Common myeloid progenitor, CD34-positive (primary cell): ENCODE measurements around the gene APOL4. TPM values are rescaled to one million over a fixed set of nuclear protein-coding genes. Genes with fewer than 3 reads are reported as not detected.
A peak's percentile ranks its signal among the peaks of the same experiment; 100 is the strongest.
"Not testable (repeated sequence)": the region's sequence is repeated elsewhere in the genome, so short reads cannot be mapped to it uniquely, and the experiment has no call there.

Experiments used
- CTCF ChIA-PET: fragments of 350-600 bp; sonication (Branson Sonifier 250); formaldehyde crosslinking; loops from one replicate; lab custom pipeline; 2021; ENCODE audit warnings: antibody characterized with exemption; lab: Charles Lee
- POLR2A ChIA-PET: fragments of 350-600 bp; sonication (Branson Sonifier 250); formaldehyde crosslinking; loops from one replicate; lab custom pipeline; 2021; ENCODE audit warnings: antibody characterized with exemption; lab: Charles Lee
- DNase-seq, 3 donors: peaks; one replicate each; pipeline versions ENCODE4 v3.0.0 to v3.0.0-alpha.2; 2013
- H3K27ac ChIP-seq, 2 experiments: 1 replicate in 1 of 2; 2 replicates in 1 of 2; pipeline ENCODE4 v1.7.0; 2013; ENCODE audit warnings: inconsistent platforms in 2 of 2, low read length in 2 of 2, mild to moderate bottlenecking in 2 of 2, low read depth in 1 of 2, moderate library complexity in 1 of 2; ENCODE audit not compliant: severe bottlenecking in 2 of 2, insufficient read depth in 1 of 2, poor library complexity in 1 of 2
- H3K27me3 ChIP-seq, 5 experiments: replicated peaks in 2 of 5; 1 replicate in 3 of 5; 2 replicates in 2 of 5; pipeline versions ENCODE4 v1.6.1 to v1.7.0; 2013; ENCODE audit warnings: low read length in 4 of 5, mild to moderate bottlenecking in 2 of 5, moderate library complexity in 2 of 5, inconsistent platforms in 1 of 5; ENCODE audit not compliant: insufficient read depth in 5 of 5, control insufficient read depth in 4 of 5
- H3K36me3 ChIP-seq, 4 experiments: 1 replicate in 2 of 4; 2 replicates in 2 of 4; pipeline versions ENCODE4 v1.6.1 to v1.7.0; 2013; ENCODE audit warnings: low read length in 3 of 4, control low read depth in 1 of 4, mild to moderate bottlenecking in 1 of 4; ENCODE audit not compliant: control insufficient read depth in 4 of 4, insufficient read depth in 4 of 4
- H3K4me1 ChIP-seq, 4 experiments: 1 replicate in 3 of 4; 2 replicates in 1 of 4; pipeline versions ENCODE4 v1.6.1 to v1.7.1; 2013; ENCODE audit warnings: low read length in 3 of 4, mild to moderate bottlenecking in 3 of 4, control low read depth in 1 of 4, inconsistent platforms in 1 of 4, moderate library complexity in 1 of 4; ENCODE audit not compliant: control insufficient read depth in 4 of 4, insufficient read depth in 4 of 4; ENCODE audit errors: control extremely low read depth in 1 of 4
- H3K4me3 ChIP-seq, 7 experiments: 1 replicate in 4 of 7; 2 replicates in 3 of 7; pipeline versions ENCODE4 v1.5.1 to v1.7.0; 2013; ENCODE audit warnings: mild to moderate bottlenecking in 7 of 7, low read length in 6 of 7, moderate library complexity in 6 of 7, inconsistent platforms in 2 of 7, low read depth in 2 of 7, control low read depth in 1 of 7; ENCODE audit not compliant: insufficient read depth in 4 of 7, control insufficient read depth in 1 of 7; ENCODE audit errors: extremely low read depth in 1 of 7
- H3K9me3 ChIP-seq, 5 experiments: 1 replicate in 4 of 5; 2 replicates in 1 of 5; pipeline versions ENCODE4 v1.6.1 to v1.7.1; 2013; ENCODE audit warnings: low read length in 4 of 5, mild to moderate bottlenecking in 2 of 5, inconsistent platforms in 1 of 5, low read depth in 1 of 5, moderate library complexity in 1 of 5; ENCODE audit not compliant: control insufficient read depth in 4 of 5, insufficient read depth in 2 of 5; ENCODE audit errors: control extremely low read depth in 1 of 5
- WGBS: methylation state at CpG from one replicate; pipeline ENCODE4 v1.1.5; 2013; ENCODE audit not compliant: insufficient coverage; 5-methylcytosine and 5-hydroxymethylcytosine counted together
- polyA plus RNA-seq: library from polyadenylated mRNA; unstranded; fragments of 120-200 nt; gene quantifications from one replicate; pipeline ENCODE4 v1.2.1, GENCODE V29; 2013

Gene APOL4, protein sequence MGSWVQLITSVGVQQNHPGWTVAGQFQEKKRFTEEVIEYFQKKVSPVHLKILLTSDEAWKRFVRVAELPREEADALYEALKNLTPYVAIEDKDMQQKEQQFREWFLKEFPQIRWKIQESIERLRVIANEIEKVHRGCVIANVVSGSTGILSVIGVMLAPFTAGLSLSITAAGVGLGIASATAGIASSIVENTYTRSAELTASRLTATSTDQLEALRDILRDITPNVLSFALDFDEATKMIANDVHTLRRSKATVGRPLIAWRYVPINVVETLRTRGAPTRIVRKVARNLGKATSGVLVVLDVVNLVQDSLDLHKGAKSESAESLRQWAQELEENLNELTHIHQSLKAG
- 2.2 TPM for polyA plus RNA-seq

DNA sequence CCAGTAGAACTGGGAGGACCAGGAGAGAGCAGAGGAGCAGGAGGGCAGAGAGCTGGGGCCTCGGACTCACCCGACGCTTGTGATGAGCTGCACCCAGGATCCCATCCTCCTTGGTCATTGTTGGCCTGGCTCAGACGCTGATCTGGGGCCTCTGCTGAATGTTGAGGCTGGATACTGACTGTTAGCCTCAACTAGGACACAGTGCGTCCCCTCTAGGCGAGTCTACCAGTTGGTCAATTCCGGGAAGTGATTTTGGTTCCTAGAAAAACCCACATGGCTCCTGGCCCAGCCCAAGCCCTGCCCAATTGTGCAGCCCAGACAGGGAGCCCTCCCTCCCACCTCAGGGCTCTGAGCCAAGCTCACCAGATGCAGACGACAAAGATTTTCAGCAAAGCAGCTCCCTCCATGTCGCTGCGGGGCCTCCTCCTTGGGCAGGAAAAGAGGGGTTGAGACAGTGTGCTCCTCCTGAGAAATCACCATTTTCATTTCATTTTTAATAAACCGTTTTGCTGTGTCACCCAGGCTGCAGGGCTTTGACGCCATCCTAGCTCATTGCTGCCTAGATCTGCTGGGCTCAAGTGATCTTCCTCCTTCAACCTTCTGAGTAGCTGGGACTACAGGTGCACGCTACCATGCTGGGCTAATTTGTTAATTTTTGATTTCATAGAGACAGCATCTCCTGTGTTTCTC, at the start of gene APOL4:
TSS of gene APOL4 (minus strand) at position 180 of the 690 bp plus-strand sequence. CDS start at position 105, 75 bp downstream.
- Histone ChIP-seq H3K4me1 (peaks cover 4 to 70% (median 38%) of the 10 kb centered on the region in 4 experiments), H3K27me3 (no peaks in the 10 kb centered on the region)
- CTCF ChIA-PET: interaction anchor here (1.1 to 4.2 kb wide), 5 partner anchors 9 to 84 kb away, joined by 3 to 23 read pairs (median 10); no protein-coding TSS in a partner anchor

DNA sequence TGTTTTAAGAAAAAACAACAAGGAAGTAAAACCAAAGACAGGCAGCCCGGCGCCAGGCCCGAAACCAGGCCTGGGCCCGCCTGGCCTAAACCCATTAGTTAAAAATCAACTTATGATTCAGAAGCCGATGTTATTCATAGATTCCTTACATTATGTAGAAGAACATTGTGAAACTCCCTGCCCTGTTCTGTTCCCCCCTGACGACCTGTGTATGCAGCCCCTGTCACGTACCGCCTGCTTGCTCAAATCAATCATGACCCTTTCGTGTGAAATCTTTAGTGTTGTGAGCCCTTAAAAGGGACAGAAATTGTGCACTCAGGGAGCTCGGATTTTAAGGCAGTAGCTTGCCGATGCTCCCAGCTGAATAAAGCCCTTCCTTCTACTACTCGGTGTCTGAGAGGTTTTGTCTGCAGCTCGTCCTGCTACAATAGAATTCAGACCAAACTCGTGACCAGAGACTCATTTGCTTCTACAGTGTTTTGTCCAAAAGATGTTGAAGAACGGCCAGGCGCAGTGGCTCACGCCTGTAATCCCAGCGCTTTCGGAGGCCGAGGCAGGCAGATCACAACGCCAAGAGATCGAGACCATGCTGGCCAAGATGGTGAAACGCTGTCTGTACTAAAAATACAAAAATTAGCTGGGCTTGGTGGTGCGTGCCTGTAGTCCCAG, 48.8 kb upstream of the APOL4 start:
- H3K4me3 ChIP-seq, H3K27ac ChIP-seq, H3K9me3 ChIP-seq, H3K36me3 ChIP-seq, H3K27me3 ChIP-seq, POLR2A ChIA-PET, DNase-seq: not testable (repeated sequence)
- CTCF ChIA-PET: interaction anchor here (0.8 to 3.7 kb wide), 3 partner anchors 11 to 37 kb away, joined by 3 to 18 read pairs (median 4); partner anchors contain the start of gene APOL2
- WGBS: 99% methylated on average over 20 of the region's 24 CpGs
- peaks cover 0 to 27% (median 24%) of the 10 kb centered on the region in 4 experiments for H3K4me1 ChIP-seq

More for the DNA sequence above, at the start of gene APOL4:
- 14% methylated on average over 11 of the region's 13 CpGs for WGBS
- peak within 1 kb of the TSS in 3 of 7 experiments; percentile 55 to 63 (median 58) for H3K4me3 ChIP-seq
- H3K27ac ChIP-seq: peak within 1 kb of the TSS in 1 of 2 experiments; percentile 37
- POLR2A ChIA-PET: no interaction called here
- no peaks in the 10 kb centered on the region for H3K9me3 ChIP-seq
- H3K36me3 ChIP-seq: no peaks in the 10 kb centered on the region
- peak in 2 of 3 donors; percentile 33 to 53 for DNase-seq

DNA sequence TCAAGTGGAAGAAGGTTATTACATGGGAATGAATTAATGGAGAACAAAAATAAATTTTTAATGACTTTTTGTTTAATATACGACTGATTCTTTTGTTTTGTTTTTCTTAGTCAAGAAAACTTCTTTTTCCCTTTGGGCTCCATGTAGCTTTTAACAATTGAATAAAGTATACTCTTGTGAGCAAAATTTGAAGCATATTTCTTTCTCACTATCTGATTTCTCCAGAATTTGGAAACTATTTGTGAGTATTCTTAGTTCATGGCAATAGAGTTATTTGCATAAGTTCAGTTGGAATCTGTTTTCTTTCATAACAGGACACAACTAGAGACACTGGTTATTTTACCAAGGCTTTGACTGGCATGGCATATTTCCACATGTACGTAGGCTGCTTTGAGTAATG, 47.6 kb upstream of the APOL4 start:
- Histone ChIP-seq H3K27ac (no peak overlapping the region), H3K4me3 (no peak overlapping the region), H3K27me3 (no peaks in the 10 kb centered on the region), H3K4me1 (peaks cover 0 to 18% (median 16%) of the 10 kb centered on the region in 4 experiments), H3K9me3 (peaks cover 0 to 5% (median 0%) of the 10 kb centered on the region in 5 experiments), H3K36me3 (no peaks in the 10 kb centered on the region)
- no CpG with 5 or more reads among the region's 2 CpGs for WGBS
- ChIA-PET CTCF (interaction anchor here (1.4 to 3.7 kb wide), 3 partner anchors 10 to 38 kb away, joined by 4 to 18 read pairs (median 4); partner anchors contain the start of gene APOL2), POLR2A (no interaction called here)
- DNase-seq: peak in 2 of 3 donors; percentile 20 to 21

DNA sequence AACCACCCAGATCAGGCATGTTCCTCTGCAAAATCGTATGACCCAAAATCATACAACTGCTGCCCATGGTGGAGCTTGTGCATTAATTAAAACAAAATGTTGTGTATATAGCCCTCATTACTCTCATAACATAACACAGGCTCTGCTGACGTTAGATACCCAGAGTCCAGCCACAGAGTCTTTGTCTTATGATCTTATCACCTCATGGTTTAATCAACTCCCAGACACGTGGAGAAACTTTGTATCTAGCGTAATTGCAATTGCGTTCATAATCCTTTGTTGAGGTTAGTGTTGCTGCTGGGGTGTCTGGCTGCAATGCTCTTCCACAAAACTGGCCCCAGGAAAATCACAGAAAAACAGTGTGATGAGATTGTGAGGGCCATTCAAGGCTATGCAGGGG, 46.3 kb upstream of the APOL4 start:
- peaks cover 0 to 5% (median 2%) of the 10 kb centered on the region in 5 experiments for H3K9me3 ChIP-seq
- H3K4me1 ChIP-seq: peaks cover 0 to 6% (median 5%) of the 10 kb centered on the region in 4 experiments
- no peak overlapping the region for H3K27ac ChIP-seq
- POLR2A ChIA-PET: no interaction called here
- H3K4me3 ChIP-seq: no peak overlapping the region
- no peaks in the 10 kb centered on the region for H3K27me3 ChIP-seq
- CTCF ChIA-PET: interaction anchor here (1.4 to 3.7 kb wide), 2 partner anchors 9 to 13 kb away, joined by 4 to 18 read pairs; partner anchors contain the start of gene APOL2
- DNase-seq: no peak
- H3K36me3 ChIP-seq: no peaks in the 10 kb centered on the region
- no CpG with 5 or more reads among the region's 5 CpGs for WGBS

DNA sequence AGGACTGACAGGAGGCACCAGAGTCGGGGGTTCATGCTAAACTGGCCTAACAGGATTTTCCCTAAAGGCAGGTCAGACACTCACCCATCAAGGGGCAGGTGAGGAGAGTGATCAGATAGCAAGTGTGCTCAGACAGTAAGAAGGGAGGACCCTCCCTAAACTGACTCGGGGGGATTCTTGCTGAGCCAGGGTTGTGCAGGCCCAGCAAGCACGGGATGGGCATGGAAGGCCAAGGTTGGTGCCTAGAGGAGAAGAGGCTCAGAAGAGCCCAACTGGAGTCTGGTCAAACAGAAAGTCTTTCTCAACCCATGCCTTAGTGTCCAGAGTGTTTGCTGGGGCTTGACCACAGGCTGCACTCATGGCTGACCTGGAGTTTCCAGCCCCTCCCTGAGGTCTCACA, 45.1 kb upstream of the APOL4 start:
- no peak overlapping the region for H3K4me3 ChIP-seq
- ChIA-PET CTCF (interaction anchor here (1.0 kb wide), 1 partner anchor 38 kb away, joined by 3 read pairs; no protein-coding TSS in a partner anchor), POLR2A (no interaction called here)
- DNase-seq: no peak
- no peaks in the 10 kb centered on the region for H3K4me1 ChIP-seq
- no peaks in the 10 kb centered on the region for H3K36me3 ChIP-seq
- H3K9me3 ChIP-seq: peaks cover 0 to 5% (median 2%) of the 10 kb centered on the region in 5 experiments
- 88% methylated on average over 3 of the region's 3 CpGs for WGBS
- no peak overlapping the region for H3K27ac ChIP-seq
- no peaks in the 10 kb centered on the region for H3K27me3 ChIP-seq

DNA sequence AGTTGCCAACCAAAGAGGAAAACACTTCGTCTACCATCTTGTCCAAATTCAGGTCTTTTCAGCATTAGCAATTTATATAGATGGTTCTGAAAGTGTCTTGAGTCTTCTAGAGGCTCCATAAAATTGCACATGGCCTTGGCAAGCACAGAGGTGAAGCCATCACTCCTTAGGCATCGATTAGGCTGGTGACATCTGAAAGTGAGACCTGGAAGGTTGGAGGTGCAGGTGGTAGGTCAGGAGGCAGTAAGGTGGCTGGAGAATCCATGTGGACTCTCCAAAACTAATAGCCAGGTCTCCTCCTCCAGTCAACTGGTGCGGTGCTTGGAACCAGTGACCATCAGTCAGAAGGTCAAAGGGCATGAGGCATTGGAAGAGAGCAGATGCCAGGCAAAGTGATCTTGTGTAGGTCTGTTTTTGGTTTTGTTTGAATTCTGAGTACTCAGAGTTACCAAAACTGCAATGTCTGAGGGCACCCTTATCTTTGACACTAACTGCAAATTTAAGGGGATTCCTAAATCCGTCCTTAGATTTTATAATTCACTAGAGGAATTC, 44.3 kb upstream of the APOL4 start:
- CTCF ChIA-PET: no interaction called here
- no peaks in the 10 kb centered on the region for H3K36me3 ChIP-seq

More for the DNA sequence above, 44.3 kb upstream of the APOL4 start:
- H3K27me3 ChIP-seq: no peaks in the 10 kb centered on the region
- no peak for DNase-seq
- no peak overlapping the region for H3K27ac ChIP-seq
- peaks cover 0 to 5% (median 2%) of the 10 kb centered on the region in 5 experiments for H3K9me3 ChIP-seq
- H3K4me3 ChIP-seq: no peak overlapping the region
- H3K4me1 ChIP-seq: no peaks in the 10 kb centered on the region
- POLR2A ChIA-PET: no interaction called here
- WGBS: 91% methylated on average over 4 of the region's 4 CpGs
